Activated CD8-positive, alpha-beta T cell treated with anti-CD3 and anti-CD28 coated beads, Interleukin-2, amount 10 ng/mL, durations not matched to agents 7 days and 5 days (primary cell): Measurements from ENCODE around the gene HTT. TPM values are rescaled to one million over a fixed set of nuclear protein-coding genes. Genes with fewer than 3 reads are reported as not detected.

Experiments
- ATAC-seq: fragments of 150-1000 bp; cut with Tn5 transposase; one replicate; pipeline ENCODE4 v1.10.0; 2021; ENCODE audit warnings: moderate library complexity
- CTCF ChIA-PET: fragments of 350-600 bp; sonication (Branson Sonifier 250); formaldehyde crosslinking; loops from one replicate; lab custom pipeline; 2021; ENCODE audit warnings: antibody characterized with exemption; lab: Charles Lee
- POLR2A ChIA-PET: fragments of 350-600 bp; sonication (Branson Sonifier 250); formaldehyde crosslinking; loops from one replicate; lab custom pipeline; 2021; ENCODE audit warnings: antibody characterized with exemption; lab: Charles Lee
- DNase-seq: peaks from one replicate; pipeline ENCODE4 v3.0.0-alpha.2; 2020
- H3K27ac Mint-ChIP-seq: one replicate; pipeline ENCODE4 v1.8.0; 2021; ENCODE audit warnings: mild to moderate bottlenecking, mixed read lengths
- H3K27me3 Mint-ChIP-seq: one replicate; pipeline ENCODE4 v1.8.0; 2021; ENCODE audit warnings: low read depth, mixed read lengths
- H3K36me3 Mint-ChIP-seq: one replicate; pipeline ENCODE4 v1.8.0; 2021; ENCODE audit warnings: low read depth, mixed read lengths
- H3K4me1 Mint-ChIP-seq: one replicate; pipeline ENCODE4 v1.8.0; 2021; ENCODE audit warnings: low read depth, mixed read lengths
- H3K4me3 Mint-ChIP-seq: one replicate; pipeline ENCODE4 v1.8.0; 2021; ENCODE audit warnings: mild to moderate bottlenecking, mixed read lengths
- H3K9me3 Mint-ChIP-seq: one replicate; pipeline ENCODE4 v1.8.0; 2022; ENCODE audit warnings: mixed read lengths; ENCODE audit not compliant: insufficient read depth
- total RNA-seq, 2 experiments: library from RNA; stranded (reverse); gene quantifications; one replicate each; pipeline ENCODE4 v1.2.3, GENCODE V29; 2021

Gene HTT
- total RNA-seq, 2 experiments from 2014 or later: 51.2 to 58.0 TPM

- H3K9me3 Mint-ChIP-seq: no peaks in the 10 kb centered on the region
- ChIA-PET POLR2A (interaction anchor here (1.0 to 1.3 kb wide), 2 partner anchors 31 to 110 kb away, joined by 3 to 4 read pairs; partner anchors contain the start of genes GRK4 and NOP14), CTCF (no interaction called here)
- H3K27ac Mint-ChIP-seq: no peak overlapping the region
- no peaks in the 10 kb centered on the region for H3K27me3 Mint-ChIP-seq
- no peak for DNase-seq
- H3K4me1 Mint-ChIP-seq: peaks cover 18% of the 10 kb centered on the region
- H3K36me3 Mint-ChIP-seq: no peaks in the 10 kb centered on the region
- peak overlapping the region; percentile 43 for H3K4me3 Mint-ChIP-seq
- ATAC-seq: peak; percentile 66
These were observed 1.1 kb upstream of the HTT start for GRCh38 chr4:3073158-3074077.

DNA sequence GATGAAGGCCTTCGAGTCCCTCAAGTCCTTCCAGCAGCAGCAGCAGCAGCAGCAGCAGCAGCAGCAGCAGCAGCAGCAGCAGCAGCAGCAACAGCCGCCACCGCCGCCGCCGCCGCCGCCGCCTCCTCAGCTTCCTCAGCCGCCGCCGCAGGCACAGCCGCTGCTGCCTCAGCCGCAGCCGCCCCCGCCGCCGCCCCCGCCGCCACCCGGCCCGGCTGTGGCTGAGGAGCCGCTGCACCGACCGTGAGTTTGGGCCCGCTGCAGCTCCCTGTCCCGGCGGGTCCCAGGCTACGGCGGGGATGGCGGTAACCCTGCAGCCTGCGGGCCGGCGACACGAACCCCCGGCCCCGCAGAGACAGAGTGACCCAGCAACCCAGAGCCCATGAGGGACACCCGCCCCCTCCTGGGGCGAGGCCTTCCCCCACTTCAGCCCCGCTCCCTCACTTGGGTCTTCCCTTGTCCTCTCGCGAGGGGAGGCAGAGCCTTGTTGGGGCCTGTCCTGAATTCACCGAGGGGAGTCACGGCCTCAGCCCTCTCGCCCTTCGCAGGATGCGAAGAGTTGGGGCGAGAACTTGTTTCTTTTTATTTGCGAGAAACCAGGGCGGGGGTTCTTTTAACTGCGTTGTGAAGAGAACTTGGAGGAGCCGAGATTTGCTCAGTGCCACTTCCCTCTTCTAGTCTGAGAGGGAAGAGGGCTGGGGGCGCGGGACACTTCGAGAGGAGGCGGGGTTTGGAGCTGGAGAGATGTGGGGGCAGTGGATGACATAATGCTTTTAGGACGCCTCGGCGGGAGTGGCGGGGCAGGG, 568 bp downstream of the HTT start:
- peak overlapping the region; percentile 88 for H3K4me3 Mint-ChIP-seq
- DNase-seq (peak; percentile 57), ATAC-seq (peak; percentile 12)
- H3K27me3 Mint-ChIP-seq: no peaks in the 10 kb centered on the region
- CTCF ChIA-PET: no interaction called here
- peaks cover 24% of the 10 kb centered on the region for H3K4me1 Mint-ChIP-seq
- POLR2A ChIA-PET: interaction anchor here (0.5 to 1.3 kb wide), 3 partner anchors 12 to 112 kb away, joined by 3 read pairs; partner anchors contain the start of genes GRK4 and NOP14
- no peaks in the 10 kb centered on the region for H3K9me3 Mint-ChIP-seq
- peak overlapping the region; percentile 80 for H3K27ac Mint-ChIP-seq
- peaks cover 4% of the 10 kb centered on the region for H3K36me3 Mint-ChIP-seq

DNA sequence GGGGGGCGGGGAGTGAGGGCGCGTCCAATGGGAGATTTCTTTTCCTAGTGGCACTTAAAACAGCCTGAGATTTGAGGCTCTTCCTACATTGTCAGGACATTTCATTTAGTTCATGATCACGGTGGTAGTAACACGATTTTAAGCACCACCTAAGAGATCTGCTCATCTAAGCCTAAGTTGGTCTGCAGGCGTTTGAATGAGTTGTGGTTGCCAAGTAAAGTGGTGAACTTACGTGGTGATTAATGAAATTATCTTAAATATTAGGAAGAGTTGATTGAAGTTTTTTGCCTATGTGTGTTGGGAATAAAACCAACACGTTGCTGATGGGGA, 1.1 kb downstream of the HTT start:
- CTCF ChIA-PET: no interaction called here

GRCh38 chr4:3077796-3078195, 3.3 kb downstream of the HTT start:
- ATAC-seq (no peak), DNase-seq (no peak)
- CTCF ChIA-PET: no interaction called here
- Mint-ChIP-seq H3K36me3 (peaks cover 4% of the 10 kb centered on the region), H3K4me3 (no peak overlapping the region), H3K4me1 (peaks cover 28% of the 10 kb centered on the region), H3K9me3 (no peaks in the 10 kb centered on the region), H3K27ac (no peak overlapping the region), H3K27me3 (no peaks in the 10 kb centered on the region)
- POLR2A ChIA-PET: no interaction called here

More for the DNA sequence above, 1.1 kb downstream of the HTT start:
- POLR2A ChIA-PET: interaction anchor here (0.5 kb wide), 1 partner anchor 12 kb away, joined by 3 read pairs; no protein-coding TSS in a partner anchor
- no peak overlapping the region for H3K27ac Mint-ChIP-seq
- peak overlapping the region; percentile 88 for H3K4me3 Mint-ChIP-seq
- DNase-seq (no peak), ATAC-seq (no peak)
- H3K4me1 Mint-ChIP-seq: peaks cover 24% of the 10 kb centered on the region
- no peaks in the 10 kb centered on the region for H3K9me3 Mint-ChIP-seq
- no peaks in the 10 kb centered on the region for H3K27me3 Mint-ChIP-seq
- peaks cover 4% of the 10 kb centered on the region for H3K36me3 Mint-ChIP-seq

- H3K4me1 Mint-ChIP-seq: peaks cover 33% of the 10 kb centered on the region
- H3K4me3 Mint-ChIP-seq: no peak overlapping the region
- DNase-seq (no peak), ATAC-seq (no peak)
- no peaks in the 10 kb centered on the region for H3K9me3 Mint-ChIP-seq
- no peaks in the 10 kb centered on the region for H3K27me3 Mint-ChIP-seq
- peaks cover 10% of the 10 kb centered on the region for H3K36me3 Mint-ChIP-seq
- ChIA-PET CTCF (interaction anchor here (1.0 kb wide), 1 partner anchor 10 kb away, joined by 3 read pairs; no protein-coding TSS in a partner anchor), POLR2A (no interaction called here)
- no peak overlapping the region for H3K27ac Mint-ChIP-seq
These were observed 5.2 kb downstream of the HTT start for GRCh38 chr4:3079694-3080123.

- CTCF ChIA-PET: interaction anchor here (0.7 to 1.3 kb wide), 2 partner anchors 15 to 45 kb away, joined by 3 to 4 read pairs; no protein-coding TSS in a partner anchor
These were observed 8.5 kb downstream of the HTT start for GRCh38 chr4:3082925-3083515.

GRCh38 chr4:3083732-3084131, 9.3 kb downstream of the HTT start:
- Mint-ChIP-seq H3K9me3 (no peaks in the 10 kb centered on the region), H3K27me3 (no peaks in the 10 kb centered on the region), H3K36me3 (peaks cover 19% of the 10 kb centered on the region), H3K27ac (no peak overlapping the region), H3K4me3 (no peak overlapping the region), H3K4me1 (peaks cover 17% of the 10 kb centered on the region)
- no peak for DNase-seq
- no peak for ATAC-seq
- ChIA-PET CTCF (interaction anchor here (0.7 to 1.3 kb wide), 2 partner anchors 14 to 46 kb away, joined by 3 to 4 read pairs; no protein-coding TSS in a partner anchor), POLR2A (no interaction called here)

More at GRCh38 chr4:3082925-3083515, 8.5 kb downstream of the HTT start:
- Mint-ChIP-seq H3K27ac (no peak overlapping the region), H3K9me3 (no peaks in the 10 kb centered on the region), H3K4me3 (no peak overlapping the region), H3K4me1 (peaks cover 18% of the 10 kb centered on the region), H3K36me3 (peaks cover 15% of the 10 kb centered on the region), H3K27me3 (no peaks in the 10 kb centered on the region)
- DNase-seq: no peak
- POLR2A ChIA-PET: no interaction called here
- ATAC-seq: no peak

GRCh38 chr4:3085948-3086670, 11.6 kb downstream of the HTT start:
- CTCF ChIA-PET: no interaction called here
- H3K4me1 Mint-ChIP-seq: peaks cover 15% of the 10 kb centered on the region
- no peak overlapping the region for H3K4me3 Mint-ChIP-seq
- H3K27ac Mint-ChIP-seq: no peak overlapping the region
- ATAC-seq: no peak
- peaks cover 23% of the 10 kb centered on the region for H3K36me3 Mint-ChIP-seq
- no peak for DNase-seq
- no peaks in the 10 kb centered on the region for H3K9me3 Mint-ChIP-seq
- POLR2A ChIA-PET: no interaction called here
- no peaks in the 10 kb centered on the region for H3K27me3 Mint-ChIP-seq

- no peak overlapping the region for H3K4me3 Mint-ChIP-seq
These were observed 12.8 kb downstream of the HTT start for GRCh38 chr4:3087115-3087797.

DNA sequence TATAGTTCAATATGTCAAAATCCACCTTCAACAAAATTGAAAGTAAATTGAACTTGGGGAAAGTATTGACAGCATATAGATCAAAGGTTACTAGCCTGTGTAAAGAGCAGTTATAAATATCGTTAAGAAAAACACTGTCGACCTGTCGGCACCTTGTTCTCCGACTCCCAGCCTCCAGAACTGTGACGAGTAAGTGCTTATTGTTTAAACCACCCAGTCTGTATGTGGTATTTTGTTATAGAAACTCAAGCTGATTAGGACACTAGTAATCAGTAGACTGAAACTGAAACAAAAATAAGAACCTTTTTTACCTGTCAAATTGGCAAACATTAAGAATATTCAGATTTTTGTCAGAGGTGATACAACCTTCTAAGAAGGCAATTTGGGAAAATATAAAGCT, 17.0 kb downstream of the HTT start:
- Mint-ChIP-seq H3K4me3 (no peak overlapping the region), H3K9me3 (no peaks in the 10 kb centered on the region), H3K27ac (no peak overlapping the region), H3K36me3 (peaks cover 36% of the 10 kb centered on the region), H3K27me3 (no peaks in the 10 kb centered on the region), H3K4me1 (peaks cover 8% of the 10 kb centered on the region)
- ChIA-PET CTCF (interaction anchor here (3.4 kb wide), 1 partner anchor 16 kb away, joined by 19 read pairs; no protein-coding TSS in a partner anchor), POLR2A (no interaction called here)
- ATAC-seq (no peak), DNase-seq (no peak)

More at GRCh38 chr4:3087115-3087797, 12.8 kb downstream of the HTT start:
- H3K36me3 Mint-ChIP-seq: peaks cover 25% of the 10 kb centered on the region
- POLR2A ChIA-PET: interaction anchor here (0.6 kb wide), 1 partner anchor 12 kb away, joined by 3 read pairs; no protein-coding TSS in a partner anchor
- peaks cover 18% of the 10 kb centered on the region for H3K4me1 Mint-ChIP-seq
- ATAC-seq: no peak
- CTCF ChIA-PET: no interaction called here
- DNase-seq: no peak
- no peaks in the 10 kb centered on the region for H3K9me3 Mint-ChIP-seq
- no peak overlapping the region for H3K27ac Mint-ChIP-seq
- H3K27me3 Mint-ChIP-seq: no peaks in the 10 kb centered on the region
